CD4-positive, alpha-beta T cell (primary cell): ENCODE results near the gene MYOM3. TPM values are rescaled to one million over a fixed set of nuclear protein-coding genes. Genes with fewer than 3 reads are reported as not detected.
"Not testable (repeated sequence)": the region's sequence is repeated elsewhere in the genome, so short reads cannot be mapped to it uniquely, and the experiment has no call there.

ENCODE experiments used
- ATAC-seq: fragments of 200-7000 bp; cut with Tn5 transposase; one replicate; pipeline ENCODE4 v1.10.0; 2022; ENCODE audit warnings: mild to moderate bottlenecking; ENCODE audit not compliant: poor library complexity
- CTCF ChIA-PET: fragments of 350-600 bp; sonication (Branson Sonifier 250); formaldehyde crosslinking; loops from one replicate; lab custom pipeline; 2021; ENCODE audit warnings: antibody characterized with exemption, inconsistent platforms; lab: Charles Lee
- POLR2A ChIA-PET: fragments of 350-600 bp; sonication (Branson Sonifier 250); formaldehyde crosslinking; loops from one replicate; lab custom pipeline; 2021; ENCODE audit warnings: antibody characterized with exemption, inconsistent platforms; lab: Charles Lee
- DNase-seq, 14 experiments: peaks; one replicate each; pipeline ENCODE4 v3.0.0-alpha.2; 2013 to 2020; ENCODE audit warnings: mixed read lengths in 2 of 14
- H3K27ac ChIP-seq, 2 donors: one replicate each; pipeline versions ENCODE4 v1.5.1 to v1.7.0; 2013; ENCODE audit warnings: low read length in 2 of 2, low read depth in 1 of 2, mild to moderate bottlenecking in 1 of 2
- H3K27me3 ChIP-seq, 2 experiments: 1 replicate in 1 of 2; 2 replicates in 1 of 2; pipeline versions ENCODE4 v1.6.1 to v1.7.0; 2013; ENCODE audit warnings: low read length in 2 of 2, control low read depth in 1 of 2, mild to moderate bottlenecking in 1 of 2, moderate library complexity in 1 of 2; ENCODE audit not compliant: insufficient read depth in 2 of 2, control insufficient read depth in 1 of 2
- H3K36me3 ChIP-seq: one replicate; pipeline ENCODE4 v1.6.1; 2013; ENCODE audit warnings: low read length, control low read depth; ENCODE audit not compliant: insufficient read depth
- H3K4me1 ChIP-seq: one replicate; pipeline ENCODE4 v1.6.1; 2013; ENCODE audit warnings: low read length, control low read depth; ENCODE audit not compliant: insufficient read depth
- H3K4me3 ChIP-seq: one replicate; pipeline ENCODE4 v1.5.1; 2013; ENCODE audit warnings: mild to moderate bottlenecking, low read length, moderate library complexity
- H3K9me3 ChIP-seq, 2 experiments: 1 replicate in 1 of 2; 2 replicates in 1 of 2; pipeline versions ENCODE4 v1.6.1 to v1.7.0; 2013; ENCODE audit warnings: low read length in 2 of 2, mild to moderate bottlenecking in 2 of 2, control low read depth in 1 of 2, moderate library complexity in 1 of 2; ENCODE audit not compliant: control insufficient read depth in 1 of 2, insufficient read depth in 1 of 2
- H3K27ac Mint-ChIP-seq: one replicate; pipeline ENCODE4 v1.8.0; 2020; ENCODE audit warnings: mixed read lengths
- H3K27me3 Mint-ChIP-seq: one replicate; pipeline ENCODE4 v1.8.0; 2021; ENCODE audit warnings: mixed read lengths
- H3K36me3 Mint-ChIP-seq: one replicate; pipeline ENCODE4 v1.8.0; 2021; ENCODE audit warnings: low read depth, mixed read lengths
- H3K4me1 Mint-ChIP-seq: one replicate; pipeline ENCODE4 v1.8.0; 2021; ENCODE audit warnings: low read depth, mixed read lengths
- H3K4me3 Mint-ChIP-seq: one replicate; pipeline ENCODE4 v1.8.0; 2020; ENCODE audit warnings: mild to moderate bottlenecking, mixed read lengths
- H3K9me3 Mint-ChIP-seq: one replicate; pipeline ENCODE4 v1.8.0; 2020; ENCODE audit warnings: mixed read lengths
- CTCF ChIP-seq: fragments of 200-600 bp; IDR thresholded peaks from one replicate; pipeline ENCODE4 v1.8.0; 2022; ENCODE audit warnings: antibody characterized with exemption, mild to moderate bottlenecking
- intact Hi-C, 2 experiments: fragments of 100-400 bp; cut with DNase I in 1 of 2; cut with micrococcal nuclease in 1 of 2; formaldehyde crosslinking; loops; one replicate each; pipeline versions ENCODE4 v1.15.1 to v1.9.0; 2023 to 2025; cut with DNase I, micrococcal nuclease
- total RNA-seq, 174 experiments: library from RNA in 2 of 174; stranded (reverse) in 2 of 174; gene quantifications; one replicate each; pipeline ENCODE4 v1.2.3 and lab custom pipeline; 2021 to 2026

The MYOM3 gene
- total RNA-seq, 2 experiments from 2014 or later: not detected

GRCh38 chr1:24047110-24047477 is 64.8 kb downstream of the MYOM3 start:
- no peak overlapping the region for H3K27ac ChIP-seq
- no peak for ATAC-seq
- no peaks in the 10 kb centered on the region for H3K9me3 ChIP-seq
- no peak for DNase-seq
- TF ChIP-seq CTCF: no peak
- Mint-ChIP-seq H3K36me3 (no peaks in the 10 kb centered on the region), H3K4me1 (no peaks in the 10 kb centered on the region), H3K27me3 (no peaks in the 10 kb centered on the region), H3K27ac (no peak overlapping the region), H3K4me3 (no peak overlapping the region), H3K9me3 (no peaks in the 10 kb centered on the region)
- no peaks in the 10 kb centered on the region for H3K27me3 ChIP-seq
- POLR2A ChIA-PET: no interaction called here
- H3K4me3 ChIP-seq: no peak overlapping the region
- no peaks in the 10 kb centered on the region for H3K4me1 ChIP-seq
- intact Hi-C loops: no loop called here
- H3K36me3 ChIP-seq: no peaks in the 10 kb centered on the region
- CTCF ChIA-PET: no interaction called here

GRCh38 chr1:24045771-24046170 is 66.2 kb downstream of the MYOM3 start:
- intact Hi-C loops: no loop called here
- Mint-ChIP-seq H3K4me1 (no peaks in the 10 kb centered on the region), H3K4me3 (no peak overlapping the region), H3K27ac (no peak overlapping the region), H3K27me3 (no peaks in the 10 kb centered on the region), H3K36me3 (no peaks in the 10 kb centered on the region), H3K9me3 (no peaks in the 10 kb centered on the region)
- no peaks in the 10 kb centered on the region for H3K9me3 ChIP-seq
- H3K27ac ChIP-seq: no peak overlapping the region
- H3K4me1 ChIP-seq: no peaks in the 10 kb centered on the region
- no peaks in the 10 kb centered on the region for H3K36me3 ChIP-seq
- ChIA-PET CTCF (interaction anchor here (0.6 kb wide), 1 partner anchor 17 kb away, joined by 4 read pairs; no protein-coding TSS in a partner anchor), POLR2A (no interaction called here)
- no peak for ATAC-seq
- no peak overlapping the region for H3K4me3 ChIP-seq
- H3K27me3 ChIP-seq: no peaks in the 10 kb centered on the region
- no peak for TF ChIP-seq CTCF
- no peak for DNase-seq

GRCh38 chr1:24044672-24045071 is 67.3 kb downstream of the MYOM3 start:
- intact Hi-C loops, ATAC-seq, H3K9me3 ChIP-seq, H3K27ac Mint-ChIP-seq, H3K27me3 Mint-ChIP-seq, H3K4me3 Mint-ChIP-seq, H3K4me1 ChIP-seq, H3K36me3 ChIP-seq, H3K9me3 Mint-ChIP-seq, H3K36me3 Mint-ChIP-seq, DNase-seq, H3K4me1 Mint-ChIP-seq, H3K27me3 ChIP-seq, POLR2A ChIA-PET, H3K4me3 ChIP-seq, H3K27ac ChIP-seq: not testable (repeated sequence)
- CTCF ChIA-PET: interaction anchor here (0.7 kb wide), 1 partner anchor 1648 kb away, joined by 3 read pairs; no protein-coding TSS in a partner anchor

GRCh38 chr1:24043345-24044032 is 68.4 kb downstream of the MYOM3 start:
- Histone ChIP-seq H3K4me3 (no peak overlapping the region), H3K27ac (no peak overlapping the region), H3K36me3 (no peaks in the 10 kb centered on the region), H3K9me3 (no peaks in the 10 kb centered on the region), H3K27me3 (no peaks in the 10 kb centered on the region), H3K4me1 (no peaks in the 10 kb centered on the region)
- CTCF ChIA-PET: no interaction called here
- POLR2A ChIA-PET: no interaction called here
- H3K27ac Mint-ChIP-seq: no peak overlapping the region
- intact Hi-C loops: no loop called here
- H3K27me3 Mint-ChIP-seq: no peaks in the 10 kb centered on the region
- H3K36me3 Mint-ChIP-seq: no peaks in the 10 kb centered on the region
- H3K4me1 Mint-ChIP-seq: no peaks in the 10 kb centered on the region
- no peak for ATAC-seq
- no peak for TF ChIP-seq CTCF
- H3K4me3 Mint-ChIP-seq: no peak overlapping the region
- no peak for DNase-seq
- H3K9me3 Mint-ChIP-seq: no peaks in the 10 kb centered on the region
